Lower leg skin (tissue), 3 donors: ENCODE results near the gene TMEM161A.

ENCODE experiments used
- POLR2A ChIP-seq, 2 donors: fragments of 450-650 bp; IDR thresholded peaks; one replicate each; pipeline ENCODE4 v1.6.1; 2016 to 2017; ENCODE audit warnings: antibody characterized with exemption in 2 of 2, mild to moderate bottlenecking in 1 of 2, moderate library complexity in 1 of 2
- TF ChIP-seq, protein P1 (sequence below), 3 donors: fragments of 450-650 bp; IDR thresholded peaks; one replicate each; pipeline ENCODE4 v1.5.1; 2016; ENCODE audit warnings: antibody characterized with exemption in 3 of 3, mild to moderate bottlenecking in 3 of 3, moderate library complexity in 2 of 3

DNA sequence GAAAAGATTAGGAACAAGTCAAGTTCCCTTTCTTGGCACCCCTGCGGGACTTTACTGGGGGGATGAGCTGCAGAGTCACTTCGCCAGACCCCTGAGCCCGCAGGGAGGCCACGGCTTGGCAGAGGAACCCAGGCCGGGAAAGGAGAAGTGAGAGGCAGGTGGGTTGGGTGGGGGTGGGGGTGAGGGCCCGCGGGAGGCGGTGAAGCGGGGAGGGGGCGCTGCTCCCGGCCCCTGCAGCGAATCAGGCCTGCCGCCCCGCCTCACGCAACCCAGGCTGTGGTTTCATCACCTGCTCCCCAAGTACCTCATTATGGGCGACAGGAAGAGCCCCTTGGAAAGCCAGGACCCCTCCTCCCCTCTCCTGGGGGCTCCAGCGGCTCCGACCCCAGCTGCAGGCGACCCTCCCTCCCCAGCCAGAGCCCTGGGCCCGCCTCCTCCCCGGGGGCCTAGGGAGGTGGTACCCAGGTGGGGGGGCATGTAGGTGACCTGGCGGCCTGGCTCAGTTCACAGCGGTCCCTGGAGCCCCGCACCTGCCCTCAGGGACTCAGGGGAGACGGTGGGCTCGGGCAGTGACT, 22.3 kb upstream of the TMEM161A start:
- TF ChIP-seq, protein P1, sequence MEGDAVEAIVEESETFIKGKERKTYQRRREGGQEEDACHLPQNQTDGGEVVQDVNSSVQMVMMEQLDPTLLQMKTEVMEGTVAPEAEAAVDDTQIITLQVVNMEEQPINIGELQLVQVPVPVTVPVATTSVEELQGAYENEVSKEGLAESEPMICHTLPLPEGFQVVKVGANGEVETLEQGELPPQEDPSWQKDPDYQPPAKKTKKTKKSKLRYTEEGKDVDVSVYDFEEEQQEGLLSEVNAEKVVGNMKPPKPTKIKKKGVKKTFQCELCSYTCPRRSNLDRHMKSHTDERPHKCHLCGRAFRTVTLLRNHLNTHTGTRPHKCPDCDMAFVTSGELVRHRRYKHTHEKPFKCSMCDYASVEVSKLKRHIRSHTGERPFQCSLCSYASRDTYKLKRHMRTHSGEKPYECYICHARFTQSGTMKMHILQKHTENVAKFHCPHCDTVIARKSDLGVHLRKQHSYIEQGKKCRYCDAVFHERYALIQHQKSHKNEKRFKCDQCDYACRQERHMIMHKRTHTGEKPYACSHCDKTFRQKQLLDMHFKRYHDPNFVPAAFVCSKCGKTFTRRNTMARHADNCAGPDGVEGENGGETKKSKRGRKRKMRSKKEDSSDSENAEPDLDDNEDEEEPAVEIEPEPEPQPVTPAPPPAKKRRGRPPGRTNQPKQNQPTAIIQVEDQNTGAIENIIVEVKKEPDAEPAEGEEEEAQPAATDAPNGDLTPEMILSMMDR (IDR thresholded peaks at IDR 0.05), result no peak
- TF ChIP-seq POLR2A (IDR thresholded peaks at IDR 0.05), result no peak
